GM13976 (cell line): Measurements from ENCODE around the gene SDCBP2.
A peak's percentile ranks its signal among the peaks of the same experiment; 100 is the strongest.

Experiments used
- DNase-seq: peaks from one replicate; pipeline ENCODE4 v3.0.0; 2012; ENCODE audit warnings: low spot score
- CTCF ChIP-seq: IDR thresholded peaks from 2 replicates; pipeline ENCODE4 v1.5.1; 2012; ENCODE audit warnings: borderline replicate concordance, mild to moderate bottlenecking; ENCODE audit not compliant: insufficient read depth; ENCODE audit errors: extremely low read depth, missing control alignments, control extremely low read depth
- in situ Hi-C: fragments of 300-500 bp; cut with MboI; formaldehyde crosslinking; loops from one replicate; pipeline ENCODE4 v1.12.0; 2022; ENCODE audit warnings: low sequenced_read_pairs, mixed read lengths, inconsistent platforms; ENCODE audit not compliant: unreplicated experiment

Gene SDCBP2

GRCh38 chr20:1304710-1305515, 24.0 kb downstream of the SDCBP2 start:
- no peak for TF ChIP-seq CTCF
- in situ Hi-C loops: no loop called here
- no peak for DNase-seq

- in situ Hi-C loops: no loop called here
- DNase-seq: no peak
- no peak for TF ChIP-seq CTCF
Observed at GRCh38 chr20:1302685-1303541, 26.0 kb downstream of the SDCBP2 start.

GRCh38 chr20:1301031-1301529, 27.9 kb downstream of the SDCBP2 start:
- in situ Hi-C loops: no loop called here
- no peak for TF ChIP-seq CTCF
- no peak for DNase-seq

- TF ChIP-seq CTCF: no peak
- peak; percentile 34 for DNase-seq
- in situ Hi-C loops: no loop called here
Observed at GRCh38 chr20:1300083-1300840, 28.7 kb downstream of the SDCBP2 start.

GRCh38 chr20:1299522-1299921, 29.4 kb downstream of the SDCBP2 start:
- DNase-seq: peak; percentile 56
- in situ Hi-C loops: no loop called here
- no peak for TF ChIP-seq CTCF

GRCh38 chr20:1298888-1299511, 29.9 kb downstream of the SDCBP2 start:
- DNase-seq: no peak
- no peak for TF ChIP-seq CTCF
- in situ Hi-C loops: no loop called here
